DMS 273 (cell line): ENCODE results near the gene POLR3H.

Experiments used
- DNase-seq: peaks from one replicate; lab custom pipeline; 2025; ENCODE audit not compliant: unreplicated experiment; lab: John Stamatoyannopoulos, UW

The POLR3H gene

GRCh38 chr22:41539146-41540005 lies 4.9 kb downstream of the POLR3H start:
- DNase-seq = no peak

GRCh38 chr22:41538583-41538982 lies 5.7 kb downstream of the POLR3H start:
- DNase-seq = no peak

- DNase-seq = no peak
Observed at GRCh38 chr22:41537203-41537602, 7.1 kb downstream of the POLR3H start.

GRCh38 chr22:41535244-41535643 lies 9.0 kb downstream of the POLR3H start:
- DNase-seq = peak; percentile 52

GRCh38 chr22:41534219-41534618 lies 10.1 kb downstream of the POLR3H start:
- DNase-seq = no peak

GRCh38 chr22:41532908-41533825 lies 11.1 kb downstream of the POLR3H start:
- peak; percentile 73 for DNase-seq

DNA sequence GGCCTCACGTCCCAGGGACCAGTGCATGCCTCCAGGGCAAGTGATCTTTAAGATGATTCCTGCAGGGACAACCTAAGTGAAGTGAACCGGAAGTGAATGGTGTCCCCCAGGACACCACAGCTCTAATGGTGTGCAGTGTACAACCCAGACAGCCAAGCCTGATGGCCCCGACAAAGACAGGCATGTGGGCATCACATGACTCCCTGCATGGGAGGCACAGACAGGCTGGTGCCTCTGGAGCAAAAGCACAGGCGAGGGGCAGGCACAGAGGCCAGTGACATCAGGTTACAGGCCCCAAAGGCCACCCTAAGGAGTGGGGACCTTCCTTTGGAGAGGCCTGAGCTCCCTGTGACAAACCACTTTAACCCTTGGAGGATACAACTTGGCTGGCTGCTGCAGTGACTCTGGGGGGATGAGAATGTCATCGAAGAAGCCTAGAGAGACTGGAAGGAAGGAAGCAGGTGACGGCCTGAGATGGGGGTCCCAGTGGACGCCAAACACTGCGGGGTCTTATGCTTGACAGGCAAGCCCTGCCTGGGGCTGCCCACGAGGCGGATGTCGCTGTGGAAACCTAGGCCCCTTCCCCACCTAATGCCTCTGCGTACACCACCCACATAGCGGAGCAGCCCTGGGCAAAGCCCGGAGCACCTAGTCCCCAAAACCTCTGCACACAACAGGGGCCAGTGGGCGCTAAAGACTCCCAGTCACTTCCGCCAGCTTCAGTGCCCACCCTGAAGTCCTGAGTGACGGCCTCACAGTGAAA lies 12.4 kb downstream of the POLR3H start:
- DNase-seq = no peak

- DNase-seq = no peak
Observed at GRCh38 chr22:41530890-41531714, 13.2 kb downstream of the POLR3H start.

DNA sequence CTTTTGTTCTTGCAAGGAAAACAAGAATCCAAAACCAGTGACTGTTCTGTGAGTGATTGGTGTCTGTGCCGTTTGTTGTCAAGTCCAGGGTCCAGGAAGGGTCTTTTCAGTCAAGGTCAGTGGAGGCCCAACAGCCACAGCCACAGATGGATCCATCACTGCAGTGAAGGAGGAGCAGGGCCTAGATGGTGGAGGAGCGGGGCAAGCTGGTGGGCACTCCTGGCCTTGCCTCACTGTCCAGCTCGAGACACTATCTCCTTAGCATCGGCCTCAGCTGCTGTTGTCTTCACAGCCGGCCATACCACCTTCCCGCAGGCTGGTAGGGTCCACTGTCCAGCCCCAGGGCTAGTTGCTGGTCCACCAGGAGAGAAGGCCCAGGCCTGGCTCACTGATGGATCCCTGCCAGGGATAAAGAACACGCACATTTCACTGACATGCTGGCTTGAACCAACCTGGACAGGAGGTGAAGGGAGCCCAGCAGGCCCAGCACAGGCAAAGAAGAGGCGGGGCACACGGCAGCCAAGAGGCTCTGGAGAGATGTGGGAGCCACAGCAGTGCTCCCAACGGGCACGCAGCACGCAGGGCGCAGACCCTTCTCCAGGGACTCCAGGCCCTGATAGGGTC lies 15.2 kb downstream of the POLR3H start:
- DNase-seq = no peak

GRCh38 chr22:41528132-41528766 lies 16.0 kb downstream of the POLR3H start:
- no peak for DNase-seq

DNA sequence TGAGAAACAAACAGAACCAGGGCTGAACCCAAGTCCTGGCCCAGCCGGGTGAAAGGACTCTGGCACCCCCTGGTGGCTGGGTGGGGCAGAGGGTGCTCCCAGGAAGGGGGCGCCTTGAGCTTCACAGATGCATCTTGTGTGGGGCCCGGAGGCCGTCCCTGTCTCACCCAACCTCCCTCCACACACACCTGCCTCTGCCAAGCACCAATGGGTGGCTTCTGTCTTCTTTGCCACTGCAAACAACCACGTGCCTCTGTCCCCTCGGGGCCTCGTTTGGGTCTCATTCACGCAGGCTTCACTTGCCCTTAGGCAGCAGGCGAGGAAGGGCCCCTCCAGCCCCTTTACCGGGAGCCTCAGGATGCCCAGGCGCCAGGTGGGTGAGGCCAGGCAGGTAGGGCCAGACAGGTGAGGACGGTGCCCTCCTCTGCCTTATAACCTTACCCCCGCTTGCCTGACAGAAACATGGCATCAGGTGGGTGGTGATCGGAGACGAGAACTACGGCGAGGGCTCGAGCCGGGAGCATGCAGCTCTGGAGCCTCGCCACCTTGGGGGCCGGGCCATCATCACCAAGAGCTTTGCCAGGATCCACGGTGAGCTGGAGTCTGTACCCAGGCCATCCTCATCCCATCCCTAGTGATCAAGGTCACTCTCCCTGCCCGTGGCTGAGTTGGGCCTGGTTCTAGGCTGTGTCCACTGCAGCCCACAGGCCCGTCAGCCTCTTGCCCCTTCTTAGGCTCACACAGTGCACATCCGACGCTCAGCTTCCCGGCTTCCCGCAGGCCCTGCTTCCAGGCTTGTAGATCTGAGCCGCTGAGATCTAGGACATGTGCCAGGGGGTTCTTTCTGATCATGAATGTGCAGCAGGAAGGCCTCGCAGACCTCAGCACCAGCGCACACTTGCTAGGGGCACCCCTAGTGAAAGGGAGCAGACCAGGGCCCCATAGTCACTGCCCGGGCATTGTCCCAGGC lies 17.2 kb downstream of the POLR3H start:
- peak; percentile 71 for DNase-seq

- peak; percentile 71 for DNase-seq
Observed at GRCh38 chr22:41526226-41526829, 17.9 kb downstream of the POLR3H start.

- no peak for DNase-seq
Observed at GRCh38 chr22:41525450-41526225, 18.6 kb downstream of the POLR3H start.

DNA sequence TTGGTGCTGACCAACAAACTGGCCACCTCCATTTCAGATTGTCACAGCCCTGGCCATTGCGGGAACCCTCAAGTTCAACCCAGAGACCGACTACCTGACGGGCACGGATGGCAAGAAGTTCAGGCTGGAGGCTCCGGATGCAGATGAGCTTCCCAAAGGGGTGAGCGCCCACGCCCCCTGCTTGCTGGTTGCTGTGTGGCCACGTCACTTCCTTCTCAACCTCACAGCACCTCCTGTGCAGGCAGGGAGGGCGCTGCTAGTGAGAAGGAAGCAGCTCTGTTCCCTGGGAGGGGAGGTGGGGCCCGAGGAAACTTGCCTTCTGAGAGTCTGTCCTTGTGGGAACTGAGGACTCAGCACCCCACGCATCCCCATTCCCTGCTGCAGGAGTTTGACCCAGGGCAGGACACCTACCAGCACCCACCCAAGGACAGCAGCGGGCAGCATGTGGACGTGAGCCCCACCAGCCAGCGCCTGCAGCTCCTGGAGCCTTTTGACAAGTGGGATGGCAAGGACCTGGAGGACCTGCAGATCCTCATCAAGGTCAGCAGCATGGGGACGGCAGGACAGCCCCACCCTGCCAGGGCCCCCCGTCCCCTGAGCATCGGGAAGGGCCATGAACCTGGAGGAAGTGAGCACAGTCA lies 19.3 kb downstream of the POLR3H start:
- peak; percentile 48 for DNase-seq

GRCh38 chr22:41524251-41524661 lies 20.0 kb downstream of the POLR3H start:
- no peak for DNase-seq

DNA sequence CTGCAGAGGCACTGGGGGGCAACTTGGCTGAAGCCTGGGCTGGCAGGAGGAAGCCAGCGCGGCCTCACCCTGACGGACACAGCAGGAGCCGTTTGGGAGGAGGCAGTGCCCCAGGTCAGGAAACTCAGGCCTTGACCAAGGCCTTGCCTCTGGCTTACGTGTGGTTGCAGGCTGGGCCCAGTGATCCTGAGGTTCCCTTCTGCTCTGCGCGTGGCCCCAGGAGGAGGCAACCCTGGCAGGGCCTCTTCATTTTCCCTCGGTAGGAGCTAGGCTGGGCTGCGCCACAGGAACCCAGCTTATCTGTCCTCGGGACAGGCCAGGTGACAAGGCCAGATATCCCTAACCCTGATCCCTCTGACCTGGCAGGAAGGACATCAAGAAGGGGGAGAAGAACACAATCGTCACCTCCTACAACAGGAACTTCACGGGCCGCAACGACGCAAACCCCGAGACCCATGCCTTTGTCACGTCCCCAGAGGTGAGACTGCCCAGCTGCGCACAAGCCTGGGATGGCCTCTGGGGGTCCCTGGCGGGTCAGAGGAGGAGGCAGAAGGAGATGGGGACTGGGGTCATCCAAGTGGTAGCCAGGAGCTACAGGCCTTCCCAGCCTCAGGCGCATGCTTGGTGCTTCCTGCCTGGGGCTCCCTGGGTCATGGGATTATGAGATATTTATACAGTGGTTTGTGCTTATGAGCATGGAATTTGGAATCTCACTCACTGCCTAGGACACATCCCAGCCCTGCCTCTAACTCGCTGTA lies 20.6 kb downstream of the POLR3H start:
- DNase-seq = no peak
